HS-5 (cell line): ENCODE data around the gene CPLX1.
"Not testable (repeated sequence)": the region's sequence is repeated elsewhere in the genome, so short reads cannot be mapped to it uniquely, and the experiment has no call there.

Source experiments
- DNase-seq: peaks from one replicate; pipeline ENCODE4 v3.0.0-alpha.2; 2012; ENCODE audit warnings: low read depth

CPLX1 gene

GRCh38 chr4:775485-775884 lies 50.4 kb downstream of the CPLX1 start:
- not testable (repeated sequence) for DNase-seq

GRCh38 chr4:774419-775092 lies 51.4 kb downstream of the CPLX1 start:
- DNase-seq = not testable (repeated sequence)

GRCh38 chr4:773214-773613 lies 52.7 kb downstream of the CPLX1 start:
- DNase-seq = no peak

- DNase-seq = no peak
Observed at GRCh38 chr4:772776-773175, 53.2 kb downstream of the CPLX1 start.

- DNase-seq = no peak
Observed at GRCh38 chr4:772118-772517, 53.8 kb downstream of the CPLX1 start.

- no peak for DNase-seq
Observed at GRCh38 chr4:771464-771863, 54.5 kb downstream of the CPLX1 start.

GRCh38 chr4:770022-770421 lies 55.9 kb downstream of the CPLX1 start:
- no peak for DNase-seq

- no peak for DNase-seq
Observed at GRCh38 chr4:769511-769910, 56.4 kb downstream of the CPLX1 start.

- DNase-seq = no peak
Observed at GRCh38 chr4:768995-769394, 56.9 kb downstream of the CPLX1 start.

- no peak for DNase-seq
Observed at GRCh38 chr4:768076-768475, 57.9 kb downstream of the CPLX1 start.

GRCh38 chr4:766559-767283 lies 59.2 kb downstream of the CPLX1 start:
- DNase-seq = no peak

- DNase-seq = no peak
Observed at GRCh38 chr4:766152-766515, 59.8 kb downstream of the CPLX1 start.

GRCh38 chr4:764405-765169 lies 61.3 kb downstream of the CPLX1 start:
- DNase-seq = no peak

- DNase-seq = no peak
Observed at GRCh38 chr4:763922-764321, 62.0 kb downstream of the CPLX1 start.

- DNase-seq = no peak
Observed at GRCh38 chr4:763191-763810, 62.6 kb downstream of the CPLX1 start.

GRCh38 chr4:762211-763190 lies 63.4 kb downstream of the CPLX1 start:
- no peak for DNase-seq

GRCh38 chr4:761739-762138 lies 64.2 kb downstream of the CPLX1 start:
- no peak for DNase-seq

- no peak for DNase-seq
Observed at GRCh38 chr4:761086-761485, 64.8 kb downstream of the CPLX1 start.

- no peak for DNase-seq
Observed at GRCh38 chr4:760616-761015, 65.3 kb downstream of the CPLX1 start.

- not testable (repeated sequence) for DNase-seq
Observed at GRCh38 chr4:759810-760209, 66.1 kb downstream of the CPLX1 start.

GRCh38 chr4:757111-757510 lies 68.8 kb downstream of the CPLX1 start:
- no peak for DNase-seq
